Tibial nerve (tissue), 4 donors: Measurements from ENCODE around the gene TRMT44. TPM values are rescaled to one million over a fixed set of nuclear protein-coding genes. Genes with fewer than 3 reads are reported as not detected.

Experiments used
- DNase-seq, 2 donors: peaks; one replicate each; pipeline ENCODE4 v3.0.0-alpha.2; 2019; ENCODE audit warnings: low spot score in 2 of 2
- H3K27ac ChIP-seq, 4 donors: fragments of 200-600 bp; sonication (generic) in 3 of 4; one replicate each; pipeline ENCODE4 v1.5.1; 2017 to 2019; ENCODE audit warnings: mild to moderate bottlenecking in 1 of 4
- H3K27me3 ChIP-seq, 2 donors: fragments of 200-600 bp; sonication (generic) in 1 of 2; one replicate each; pipeline versions ENCODE4 v1.5.1 to v1.6.0; 2017 to 2019
- H3K36me3 ChIP-seq, 3 donors: fragments of 200-600 bp; sonication (generic); one replicate each; pipeline ENCODE4 v1.5.1; 2018 to 2019
- H3K4me1 ChIP-seq, 4 donors: fragments of 200-600 bp; sonication (generic) in 3 of 4; one replicate each; pipeline ENCODE4 v1.5.1; 2017 to 2019
- H3K4me3 ChIP-seq, 4 donors: fragments of 200-600 bp; sonication (generic) in 3 of 4; one replicate each; pipeline ENCODE4 v1.5.1; 2017 to 2019; ENCODE audit warnings: mild to moderate bottlenecking in 1 of 4, moderate library complexity in 1 of 4
- H3K9me3 ChIP-seq, 4 donors: fragments of 200-600 bp; sonication (generic) in 3 of 4; one replicate each; pipeline ENCODE4 v1.5.1; 2017 to 2019
- CTCF ChIP-seq, 5 experiments: fragments of 200-600 bp in 3 of 5; fragments of 450-650 bp in 2 of 5; sonication (generic) in 3 of 5; IDR thresholded peaks; one replicate each; pipeline ENCODE4 v1.5.1; 2016 to 2019; ENCODE audit warnings: antibody characterized with exemption in 5 of 5, mild to moderate bottlenecking in 3 of 5, moderate library complexity in 2 of 5
- EP300 ChIP-seq, 2 donors: sonication (generic); formaldehyde crosslinking; IDR thresholded peaks; one replicate each; pipeline ENCODE4 v1.6.1; 2017; ENCODE audit warnings: antibody characterized with exemption in 2 of 2, mild to moderate bottlenecking in 1 of 2
- POLR2A ChIP-seq, 2 donors: fragments of 450-650 bp; IDR thresholded peaks; one replicate each; pipeline ENCODE4 v1.6.1; 2017; ENCODE audit warnings: antibody characterized with exemption in 2 of 2, mild to moderate bottlenecking in 2 of 2, moderate library complexity in 2 of 2
- WGBS, 2 donors: methylation state at CpG; one replicate each; pipeline ENCODE4 v1.1.5; 2018; 5-methylcytosine and 5-hydroxymethylcytosine counted together
- total RNA-seq, 4 donors: library from RNA; depleted of rRNA; stranded (reverse); fragments of >200 nt; gene quantifications; one replicate each; pipeline ENCODE4 v1.1.0, GENCODE V29; 2016

Gene TRMT44
- total RNA-seq, 4 donors from 2014 or later = 24.5 to 71.4 (median 52.9) TPM

GRCh38 chr4:8522160-8523120, 81.9 kb downstream of the TRMT44 start:
- TF ChIP-seq EP300 (IDR thresholded peaks at IDR 0.05) = no peak
- no peak for TF ChIP-seq CTCF (IDR thresholded peaks at IDR 0.05)
- TF ChIP-seq POLR2A (IDR thresholded peaks at IDR 0.05) = no peak
- H3K27ac ChIP-seq = no peak overlapping the region
- peaks cover 0 to 20% (median 3%) of the 10 kb centered on the region in 4 donors for H3K9me3 ChIP-seq
- no peak overlapping the region for H3K4me3 ChIP-seq
- H3K36me3 ChIP-seq = no peaks in the 10 kb centered on the region
- no peak for DNase-seq
- WGBS, 2 donors = 86% methylated on average over 19 to 24 of the region's 24 CpGs
- peaks cover 0 to 15% (median 4%) of the 10 kb centered on the region in 4 donors for H3K4me1 ChIP-seq
- H3K27me3 ChIP-seq = no peaks in the 10 kb centered on the region

- DNase-seq = no peak
- no peak for TF ChIP-seq POLR2A (IDR thresholded peaks at IDR 0.05)
- TF ChIP-seq CTCF (IDR thresholded peaks at IDR 0.05) = no peak
- TF ChIP-seq EP300 (IDR thresholded peaks at IDR 0.05) = no peak
- WGBS, 2 donors = 82 to 83% methylated on average over 12 to 13 of the region's 13 CpGs
These were observed 82.6 kb downstream of the TRMT44 start for GRCh38 chr4:8523175-8523574.

GRCh38 chr4:8523766-8524165, 83.2 kb downstream of the TRMT44 start:
- H3K4me1 ChIP-seq = peaks cover 0 to 15% (median 4%) of the 10 kb centered on the region in 4 donors
- no peak overlapping the region for H3K27ac ChIP-seq
- no peak overlapping the region for H3K4me3 ChIP-seq
- TF ChIP-seq CTCF (IDR thresholded peaks at IDR 0.05) = no peak
- no peak for TF ChIP-seq POLR2A (IDR thresholded peaks at IDR 0.05)
- TF ChIP-seq EP300 (IDR thresholded peaks at IDR 0.05) = no peak
- H3K36me3 ChIP-seq = no peaks in the 10 kb centered on the region
- DNase-seq = no peak
- 77 to 80% methylated on average over 3 of the region's 3 CpGs for WGBS, 2 donors
- H3K27me3 ChIP-seq = no peaks in the 10 kb centered on the region
- H3K9me3 ChIP-seq = peaks cover 0 to 21% (median 3%) of the 10 kb centered on the region in 4 donors

More at GRCh38 chr4:8523175-8523574, 82.6 kb downstream of the TRMT44 start:
- H3K4me3 ChIP-seq = no peak overlapping the region
- H3K27ac ChIP-seq = no peak overlapping the region
- no peaks in the 10 kb centered on the region for H3K27me3 ChIP-seq
- peaks cover 0 to 15% (median 4%) of the 10 kb centered on the region in 4 donors for H3K4me1 ChIP-seq
- H3K9me3 ChIP-seq = peaks cover 0 to 20% (median 3%) of the 10 kb centered on the region in 4 donors
- no peaks in the 10 kb centered on the region for H3K36me3 ChIP-seq

- H3K27ac ChIP-seq = no peak overlapping the region
- 74% methylated on average over 12 of the region's 12 CpGs for WGBS, 2 donors
- TF ChIP-seq CTCF (IDR thresholded peaks at IDR 0.05) (no peak), POLR2A (IDR thresholded peaks at IDR 0.05) (no peak), EP300 (IDR thresholded peaks at IDR 0.05) (no peak)
- H3K4me1 ChIP-seq = peaks cover 0 to 15% (median 4%) of the 10 kb centered on the region in 4 donors
- H3K9me3 ChIP-seq = peaks cover 0 to 25% (median 3%) of the 10 kb centered on the region in 4 donors
- no peaks in the 10 kb centered on the region for H3K27me3 ChIP-seq
- H3K36me3 ChIP-seq = no peaks in the 10 kb centered on the region
- DNase-seq = no peak
- no peak overlapping the region for H3K4me3 ChIP-seq
These were observed 84.2 kb downstream of the TRMT44 start for GRCh38 chr4:8524595-8525382.
